Colon (tissue), 2 donors: Measurements from ENCODE around the gene ABHD18.
"Not testable (repeated sequence)": the region's sequence is repeated elsewhere in the genome, so short reads cannot be mapped to it uniquely, and the experiment has no call there.

ENCODE experiments used
- FAIRE-seq: peaks from 2 replicates; lab custom pipeline; 2012; peaks lifted over from hg19 to GRCh38; lab: Jason Lieb, UNC
- donor health status: control.
- donor health status: control.

Gene ABHD18

GRCh38 chr4:127965062-127965802, at the start of gene ABHD18, which contains the start of gene MFSD8:
ABHD18 (plus strand) TSS chr4:127965406; CDS start chr4:127982956, 17,550 bp downstream.
MFSD8 (minus strand) TSS chr4:127965173; CDS start chr4:127965133, 40 bp downstream.
- FAIRE-seq, result peak; percentile 69

DNA sequence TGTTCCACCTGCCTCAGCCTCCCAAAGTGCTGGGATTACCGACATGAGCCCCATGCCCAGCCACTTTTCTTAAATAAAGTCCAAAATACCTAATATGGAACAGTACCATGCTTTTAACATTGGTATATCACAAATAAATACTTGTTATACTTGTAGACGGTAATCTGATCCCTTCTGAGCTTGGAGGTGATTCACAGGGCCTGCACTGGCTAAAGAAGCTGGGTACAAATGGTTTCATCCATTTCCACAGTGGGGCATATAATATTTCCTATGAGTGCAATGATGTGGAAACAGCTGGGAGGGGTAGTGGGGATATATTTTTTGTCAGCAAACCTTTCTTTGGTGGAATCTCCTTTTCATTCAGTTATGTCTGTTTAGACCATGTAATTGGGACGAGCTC, 48.7 kb upstream of the ABHD18 start:
- FAIRE-seq, result no peak

GRCh38 chr4:127917151-127917550, 48.1 kb upstream of the ABHD18 start:
- FAIRE-seq, result no peak

DNA sequence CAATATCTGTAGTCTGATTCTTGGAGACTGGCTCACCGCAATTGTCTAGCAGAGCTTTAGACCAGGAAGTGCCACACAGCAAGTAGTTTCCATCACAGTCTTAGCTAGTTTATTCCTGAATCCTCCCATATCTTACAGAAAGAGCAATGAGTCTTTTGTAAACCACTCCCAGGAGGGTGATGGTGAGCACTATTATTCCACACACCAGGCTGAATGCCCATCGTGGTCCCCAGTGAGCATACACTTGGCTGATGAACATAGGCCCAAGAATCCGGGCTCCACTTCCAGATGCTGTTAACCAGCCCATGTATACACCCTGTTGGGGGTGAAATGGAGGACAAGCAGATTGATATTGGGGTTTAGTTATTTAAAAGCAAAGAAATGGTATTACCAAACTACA, 44.7 kb upstream of the ABHD18 start:
- no peak for FAIRE-seq

- no peak for FAIRE-seq
Observed at GRCh38 chr4:127922226-127922625, 43.0 kb upstream of the ABHD18 start.

- not testable (repeated sequence) for FAIRE-seq
Observed at GRCh38 chr4:127925720-127926119, 39.5 kb upstream of the ABHD18 start.

DNA sequence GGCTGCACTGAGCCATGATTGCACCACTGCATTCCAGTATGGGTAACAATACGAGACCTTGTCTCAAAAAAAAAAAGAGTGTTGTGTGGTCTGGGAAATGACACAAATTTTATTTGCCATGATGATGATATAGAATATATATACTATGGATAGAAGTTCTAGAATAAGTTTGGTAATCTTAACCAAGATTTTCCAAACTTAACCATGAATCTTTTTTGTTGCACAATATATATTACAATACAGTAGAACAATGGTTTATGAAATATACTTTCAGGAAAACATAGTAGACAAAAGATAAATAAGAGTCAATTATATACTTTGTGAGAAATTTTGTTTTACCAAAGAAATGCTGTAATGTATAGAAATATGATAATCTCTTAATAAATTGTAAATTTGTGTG, 35.0 kb upstream of the ABHD18 start:
- FAIRE-seq, result no peak

GRCh38 chr4:127931836-127932235, 33.4 kb upstream of the ABHD18 start:
- FAIRE-seq, result not testable (repeated sequence)

- no peak for FAIRE-seq
Observed at GRCh38 chr4:127936974-127937373, 28.2 kb upstream of the ABHD18 start.

DNA sequence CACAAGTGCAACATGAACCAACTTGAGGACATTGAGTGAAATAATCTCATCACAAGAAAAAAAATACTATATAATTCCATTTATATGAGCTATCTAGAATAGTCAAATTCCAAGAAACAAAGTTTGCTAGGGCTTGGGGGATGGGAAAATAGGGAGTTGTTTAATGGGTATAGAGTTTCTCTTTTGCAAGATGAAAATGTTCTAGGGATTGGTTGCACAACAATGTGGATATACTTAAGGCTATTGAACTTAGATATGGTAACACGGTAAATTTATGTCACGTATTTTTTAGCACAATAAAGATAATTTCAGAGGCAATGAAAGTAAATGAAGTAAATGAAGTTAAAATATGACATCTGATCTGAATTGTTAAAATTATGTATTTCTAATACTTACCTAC, 8.1 kb upstream of the ABHD18 start:
- no peak for FAIRE-seq

GRCh38 chr4:127959794-127960193, 5.4 kb upstream of the ABHD18 start:
- no peak for FAIRE-seq

DNA sequence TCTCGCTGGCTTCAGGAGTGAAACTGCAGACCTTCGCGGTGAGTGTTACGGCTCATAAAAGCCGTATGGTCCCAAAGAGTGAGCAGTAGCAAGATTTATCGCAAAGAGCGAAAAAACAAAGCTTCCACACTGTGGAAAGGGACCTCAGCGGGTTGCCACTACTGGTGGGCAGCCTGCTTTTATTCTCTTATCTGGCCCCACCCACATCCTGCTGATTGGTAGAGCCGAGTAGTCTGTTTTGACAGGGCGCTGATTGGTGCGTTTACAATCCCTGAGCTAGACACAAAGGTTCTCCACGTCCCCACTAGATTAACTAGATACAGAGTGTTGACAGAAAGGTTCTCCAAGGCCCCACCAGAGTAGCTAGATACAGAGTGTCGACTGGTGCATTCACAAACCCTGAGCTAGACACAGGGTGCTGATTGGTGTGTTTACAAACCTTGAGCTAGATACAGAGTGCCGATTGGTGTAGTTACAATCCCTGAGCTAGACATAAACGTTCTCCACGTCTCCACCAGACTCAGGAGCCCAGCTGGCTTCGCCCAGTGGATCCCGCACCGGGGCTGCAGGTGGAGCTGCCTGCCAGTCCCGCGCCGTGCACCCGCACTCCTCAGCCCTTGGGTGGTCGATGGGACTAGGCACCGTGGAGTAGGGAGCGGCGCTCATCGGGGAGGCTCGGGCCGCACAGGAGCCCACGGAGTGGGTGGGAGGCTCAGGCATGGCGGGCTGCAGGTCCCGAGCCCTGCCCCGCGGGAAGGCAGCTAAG, 1.4 kb upstream of the ABHD18 start:
- not testable (repeated sequence) for FAIRE-seq

GRCh38 chr4:127964426-127965061, 662 bp upstream of the ABHD18 start:
- FAIRE-seq, result not testable (repeated sequence)

DNA sequence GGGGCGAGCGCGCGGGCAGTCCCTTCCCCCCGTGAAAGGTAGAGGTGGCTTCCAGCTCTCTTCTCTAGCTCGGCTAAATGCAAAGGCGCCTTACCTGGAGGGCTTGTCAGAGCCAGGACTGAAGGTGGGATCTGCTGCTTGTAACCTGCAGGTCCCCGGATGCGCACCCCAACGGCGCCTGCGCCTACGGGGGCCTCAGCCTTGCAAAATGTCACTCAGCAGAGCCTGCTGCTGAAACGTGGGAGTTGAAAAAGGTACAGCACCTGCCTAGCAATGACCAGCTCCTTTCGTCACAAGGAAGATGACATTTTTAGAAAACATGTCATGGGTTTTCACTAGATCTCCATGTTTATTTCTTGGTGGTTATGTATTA, 583 bp downstream of the ABHD18 start:
- no peak for FAIRE-seq

GRCh38 chr4:127967141-127967775, 2.1 kb downstream of the ABHD18 start:
- FAIRE-seq, result no peak

- no peak for FAIRE-seq
Observed at GRCh38 chr4:127968586-127968985, 3.4 kb downstream of the ABHD18 start.

- not testable (repeated sequence) for FAIRE-seq
Observed at GRCh38 chr4:127970925-127971324, 5.7 kb downstream of the ABHD18 start.

DNA sequence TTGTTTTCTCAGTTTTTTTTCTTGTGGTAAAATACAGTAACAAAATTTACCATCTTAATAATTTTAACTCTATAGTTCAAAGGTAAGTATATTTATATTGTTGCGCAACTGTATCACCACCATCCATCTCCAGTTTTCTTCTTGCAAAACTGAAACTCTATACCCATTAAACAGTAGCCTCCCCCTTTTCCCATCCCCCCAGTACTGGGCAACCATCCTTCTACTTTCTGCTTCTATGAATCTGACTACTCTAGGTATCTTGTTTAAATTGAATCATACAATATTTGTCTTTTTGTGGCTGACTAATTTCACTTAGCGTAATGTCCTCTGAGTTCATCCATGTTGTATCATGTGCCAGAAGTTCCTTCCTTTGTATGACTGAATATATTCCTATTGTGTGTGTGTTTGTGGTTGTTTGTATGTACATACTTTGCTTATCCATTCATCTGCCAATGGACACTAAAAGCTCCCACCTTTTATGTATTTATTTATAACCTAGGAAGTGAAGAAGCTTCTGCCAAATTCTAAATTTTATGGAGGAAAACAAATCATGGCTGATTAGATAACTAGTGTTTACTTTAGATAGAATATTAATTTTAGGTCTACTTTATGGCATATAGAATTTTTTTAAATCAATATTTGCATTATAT, 10.0 kb downstream of the ABHD18 start:
- no peak for FAIRE-seq

- FAIRE-seq, result peak; percentile 41
Observed at GRCh38 chr4:127978930-127979329, 13.7 kb downstream of the ABHD18 start.

DNA sequence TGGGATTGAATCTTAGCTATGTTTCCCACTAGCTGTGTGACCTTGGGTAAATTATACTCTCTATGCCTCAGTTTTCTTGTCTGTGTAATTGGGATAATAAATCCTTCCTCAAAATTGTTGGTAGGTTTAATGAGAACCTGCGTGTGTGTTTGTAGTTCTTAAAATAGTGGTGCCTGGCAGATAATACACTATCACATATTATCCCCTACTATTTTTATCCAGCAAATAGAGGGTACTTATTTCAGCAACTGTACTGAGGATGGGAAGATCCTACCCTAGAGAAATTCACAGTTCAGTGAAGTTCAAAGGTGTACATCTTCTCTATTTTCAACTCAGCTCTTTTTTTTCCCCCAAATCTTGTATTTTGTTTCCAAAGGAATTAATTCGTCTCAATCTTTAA, 17.2 kb downstream of the ABHD18 start:
- no peak for FAIRE-seq

DNA sequence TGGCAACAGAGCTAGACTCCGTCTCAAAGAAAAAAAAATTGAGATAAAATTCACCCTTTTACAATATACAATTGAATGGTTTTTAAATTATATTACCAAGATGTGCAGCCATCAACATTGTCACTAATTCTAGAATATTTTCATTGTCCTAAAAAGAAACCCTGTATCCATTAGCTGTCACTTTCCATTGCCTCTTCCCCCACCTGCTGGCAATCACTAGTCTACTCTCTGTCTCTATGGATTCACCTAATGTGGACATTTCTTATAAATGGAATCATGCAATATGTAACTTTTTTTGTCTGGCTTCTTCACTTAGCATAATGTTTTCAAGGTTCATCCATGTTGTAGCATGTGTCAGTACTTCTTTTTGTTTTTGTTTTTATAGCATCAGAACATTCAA, 20.8 kb downstream of the ABHD18 start:
- no peak for FAIRE-seq

DNA sequence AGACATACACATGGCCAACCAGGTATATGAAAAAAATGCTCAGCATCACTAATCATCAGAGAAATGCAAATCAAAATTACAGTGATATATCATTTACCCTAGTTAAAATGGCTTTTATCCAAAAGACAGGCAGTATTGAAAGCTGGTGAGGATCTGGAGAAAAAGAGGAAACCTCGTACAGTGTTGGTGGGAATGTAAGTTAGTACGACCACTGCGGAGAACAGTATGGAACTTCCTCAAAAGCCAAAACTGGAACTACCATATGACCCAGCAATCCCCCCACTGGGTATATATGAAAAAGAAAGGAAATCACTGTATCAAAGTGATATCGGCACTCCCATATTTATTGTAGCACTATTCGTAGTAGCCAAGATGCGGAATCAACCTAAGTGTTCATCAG, 23.4 kb downstream of the ABHD18 start:
- FAIRE-seq, result no peak
